HUDEP-2 (cell line): Measurements from ENCODE around the gene ARHGAP10.

Source experiments
- DNase-seq, 76 experiments: peaks; one replicate each; lab custom pipeline; 2025; ENCODE audit not compliant: unreplicated experiment in 76 of 76; lab: John Stamatoyannopoulos, UW

The ARHGAP10 gene

GRCh38 chr4:148057516-148057915, 325.6 kb downstream of the ARHGAP10 start:
- DNase-seq = no peak

GRCh38 chr4:148057984-148058859, 326.3 kb downstream of the ARHGAP10 start:
- no peak for DNase-seq

GRCh38 chr4:148059617-148060180, 327.8 kb downstream of the ARHGAP10 start:
- no peak for DNase-seq

GRCh38 chr4:148060264-148061140, 328.6 kb downstream of the ARHGAP10 start:
- no peak for DNase-seq

- no peak for DNase-seq
Observed at GRCh38 chr4:148061141-148061481, 329.2 kb downstream of the ARHGAP10 start.

- no peak for DNase-seq
Observed at GRCh38 chr4:148061795-148062194, 329.9 kb downstream of the ARHGAP10 start.

GRCh38 chr4:148062301-148062950, 330.5 kb downstream of the ARHGAP10 start:
- DNase-seq = no peak

GRCh38 chr4:148064451-148064850, 332.6 kb downstream of the ARHGAP10 start:
- DNase-seq = no peak

- no peak for DNase-seq
Observed at GRCh38 chr4:148065075-148065474, 333.2 kb downstream of the ARHGAP10 start.

- no peak for DNase-seq
Observed at GRCh38 chr4:148067301-148067916, 335.5 kb downstream of the ARHGAP10 start.

- DNase-seq = no peak
Observed at GRCh38 chr4:148068065-148068911, 336.4 kb downstream of the ARHGAP10 start.

- DNase-seq = no peak
Observed at GRCh38 chr4:148069086-148069894, 337.4 kb downstream of the ARHGAP10 start.

GRCh38 chr4:148069895-148070178, 337.9 kb downstream of the ARHGAP10 start:
- DNase-seq = no peak

GRCh38 chr4:148071009-148071408, 339.1 kb downstream of the ARHGAP10 start:
- no peak for DNase-seq

GRCh38 chr4:148072789-148073188, 340.9 kb downstream of the ARHGAP10 start:
- DNase-seq = no peak

- DNase-seq = no peak
Observed at GRCh38 chr4:148073349-148073748, 341.5 kb downstream of the ARHGAP10 start.

- DNase-seq = no peak
Observed at GRCh38 chr4:148074462-148074861, 342.6 kb downstream of the ARHGAP10 start.

- no peak for DNase-seq
Observed at GRCh38 chr4:148075438-148075837, 343.6 kb downstream of the ARHGAP10 start.

- DNase-seq = no peak
Observed at GRCh38 chr4:148076964-148077363, 345.1 kb downstream of the ARHGAP10 start.
